Measurements from ENCODE around the gene MAST2. TPM values are rescaled to one million over a fixed set of nuclear protein-coding genes. Genes with fewer than 3 reads are reported as not detected.
A peak's percentile ranks its signal among the peaks of the same experiment; 100 is the strongest.

The MAST2 gene
- total RNA-seq, 1 donor from 2014 or later: 38.1 TPM

- Mint-ChIP-seq H3K4me1 (ENCODE audit: unreplicated experiment) (peaks cover 26% of the 10 kb centered on the region), H3K36me3 (no peaks in the 10 kb centered on the region), H3K27me3 (no peaks in the 10 kb centered on the region), H3K4me3 (peak overlapping the region; percentile 57), H3K27ac (peak overlapping the region; percentile 27), H3K9me3 (no peaks in the 10 kb centered on the region)
- DNase-seq (ENCODE audit: extremely low spot score, unreplicated experiment): no peak
- TF ChIP-seq CTCF (conservative IDR thresholded peaks at IDR 0.05): no peak
Observed at GRCh38 chr1:45913731-45914501, 110.5 kb downstream of the MAST2 start.

- DNase-seq (ENCODE audit: extremely low spot score, unreplicated experiment): no peak
- Mint-ChIP-seq H3K4me1 (ENCODE audit: unreplicated experiment) (peaks cover 26% of the 10 kb centered on the region), H3K4me3 (no peak overlapping the region), H3K9me3 (no peaks in the 10 kb centered on the region), H3K27me3 (no peaks in the 10 kb centered on the region), H3K27ac (no peak overlapping the region), H3K36me3 (no peaks in the 10 kb centered on the region)
- no peak for TF ChIP-seq CTCF (conservative IDR thresholded peaks at IDR 0.05)
Observed at GRCh38 chr1:45914836-45915235, 111.4 kb downstream of the MAST2 start.

GRCh38 chr1:45922374-45922773, 119.0 kb downstream of the MAST2 start:
- no peak for DNase-seq (ENCODE audit: extremely low spot score, unreplicated experiment)
- no peaks in the 10 kb centered on the region for H3K9me3 Mint-ChIP-seq
- peaks cover 12% of the 10 kb centered on the region for H3K27me3 Mint-ChIP-seq
- TF ChIP-seq CTCF (conservative IDR thresholded peaks at IDR 0.05): no peak
- H3K4me1 Mint-ChIP-seq (ENCODE audit: unreplicated experiment): peaks cover 12% of the 10 kb centered on the region
- H3K36me3 Mint-ChIP-seq: no peaks in the 10 kb centered on the region
- no peak overlapping the region for H3K4me3 Mint-ChIP-seq
- no peak overlapping the region for H3K27ac Mint-ChIP-seq

GRCh38 chr1:45922813-45923212, 119.4 kb downstream of the MAST2 start:
- no peaks in the 10 kb centered on the region for H3K9me3 Mint-ChIP-seq
- no peak overlapping the region for H3K4me3 Mint-ChIP-seq
- no peak for DNase-seq (ENCODE audit: extremely low spot score, unreplicated experiment)
- no peaks in the 10 kb centered on the region for H3K36me3 Mint-ChIP-seq
- peaks cover 12% of the 10 kb centered on the region for H3K27me3 Mint-ChIP-seq
- H3K27ac Mint-ChIP-seq: no peak overlapping the region
- no peak for TF ChIP-seq CTCF (conservative IDR thresholded peaks at IDR 0.05)
- H3K4me1 Mint-ChIP-seq (ENCODE audit: unreplicated experiment): peaks cover 16% of the 10 kb centered on the region

- Mint-ChIP-seq H3K27me3 (peaks cover 12% of the 10 kb centered on the region), H3K27ac (no peak overlapping the region), H3K4me1 (ENCODE audit: unreplicated experiment) (peaks cover 17% of the 10 kb centered on the region), H3K36me3 (no peaks in the 10 kb centered on the region), H3K9me3 (no peaks in the 10 kb centered on the region), H3K4me3 (no peak overlapping the region)
- no peak for DNase-seq (ENCODE audit: extremely low spot score, unreplicated experiment)
- no peak for TF ChIP-seq CTCF (conservative IDR thresholded peaks at IDR 0.05)
Observed at GRCh38 chr1:45923343-45923742, 119.9 kb downstream of the MAST2 start.
